D721Med (cell line): Measurements from ENCODE around the gene GLTP.

Experiments
- DNase-seq: peaks from one replicate; pipeline ENCODE4 v3.0.0; 2011; ENCODE audit warnings: low spot score; ENCODE audit not compliant: insufficient read length
- FAIRE-seq: peaks from 2 replicates; lab custom pipeline; 2011; peaks lifted over from hg19 to GRCh38; lab: Jason Lieb, UNC
- CTCF ChIP-seq: IDR thresholded peaks from 2 replicates; pipeline ENCODE4 v1.5.1; 2012; ENCODE audit warnings: mild to moderate bottlenecking, control low read depth; ENCODE audit not compliant: insufficient read depth; ENCODE audit errors: missing control alignments

Gene GLTP

GRCh38 chr12:109815225-109815624 lies 65.1 kb downstream of the GLTP start:
- no peak for TF ChIP-seq CTCF
- no peak for DNase-seq
- no peak for FAIRE-seq

GRCh38 chr12:109814600-109815150 lies 65.7 kb downstream of the GLTP start:
- DNase-seq (no peak), FAIRE-seq (no peak)
- TF ChIP-seq CTCF, result no peak

DNA sequence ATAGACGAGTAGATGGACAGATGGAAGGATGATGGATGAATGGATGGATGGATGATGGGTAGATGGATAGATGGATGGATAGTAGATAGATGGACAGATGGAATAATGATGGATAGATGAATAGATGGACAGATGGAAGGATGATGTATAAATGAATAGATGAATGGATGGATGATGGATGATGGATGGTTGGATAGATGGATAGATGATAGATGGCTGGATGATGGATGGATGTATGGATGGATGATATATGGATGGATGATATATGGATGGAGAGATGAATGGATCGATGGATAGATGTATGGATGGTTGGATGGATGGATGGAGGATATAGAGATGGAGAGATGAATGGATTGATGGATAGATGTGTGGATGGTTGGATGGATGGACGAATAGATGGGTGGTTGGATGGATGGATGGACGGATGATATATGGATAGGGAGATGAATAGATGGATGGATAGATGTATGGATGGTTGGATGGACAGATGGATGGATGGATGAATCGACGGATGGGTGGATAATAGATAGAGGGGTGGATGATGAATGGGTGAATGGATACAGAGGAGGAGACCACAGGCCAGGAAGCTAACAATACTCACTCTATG lies 66.4 kb downstream of the GLTP start:
- TF ChIP-seq CTCF, result no peak
- DNase-seq (no peak), FAIRE-seq (no peak)

GRCh38 chr12:109811624-109811995 lies 68.7 kb downstream of the GLTP start:
- no peak for FAIRE-seq
- no peak for TF ChIP-seq CTCF
- no peak for DNase-seq

DNA sequence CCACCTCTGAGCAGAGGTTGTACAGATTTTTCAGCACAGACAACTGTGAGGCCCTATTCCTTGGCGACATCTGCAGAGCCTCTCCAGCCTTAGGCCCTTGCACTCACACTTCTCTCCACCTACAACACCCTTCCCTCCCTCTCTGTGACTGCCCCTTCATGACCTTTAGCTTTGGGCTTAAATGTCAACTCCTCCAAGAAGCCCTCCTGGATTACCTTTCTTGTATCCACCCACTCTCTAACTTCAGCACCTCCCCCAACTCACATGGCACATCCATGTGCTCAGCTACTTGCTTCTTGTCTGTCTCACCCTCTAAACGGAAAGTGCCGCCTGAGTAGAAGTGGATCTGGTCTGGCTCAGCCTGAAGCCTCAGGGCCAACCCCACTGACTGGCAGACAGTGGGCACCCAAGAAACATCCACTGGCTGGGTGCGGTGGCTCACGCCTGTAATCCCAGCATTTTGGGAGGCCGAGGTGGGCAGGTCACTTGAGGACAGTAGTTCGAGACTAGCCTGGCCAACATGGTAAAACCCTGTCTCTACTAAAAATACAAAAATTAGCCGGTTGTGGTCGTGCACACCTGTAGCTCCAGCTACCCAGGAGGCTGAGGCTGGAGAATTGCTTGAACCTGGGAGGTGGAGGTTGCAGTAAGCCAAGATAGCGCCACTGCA lies 69.3 kb downstream of the GLTP start:
- FAIRE-seq, result no peak
- no peak for DNase-seq
- TF ChIP-seq CTCF, result no peak

- DNase-seq (no peak), FAIRE-seq (no peak)
- TF ChIP-seq CTCF, result no peak
Observed at GRCh38 chr12:109808876-109809646, 71.3 kb downstream of the GLTP start.
